ENCODE results near the gene NUP37. TPM values are rescaled to one million over a fixed set of nuclear protein-coding genes. Genes with fewer than 3 reads are reported as not detected.

NUP37 gene
- total and polyA plus RNA-seq, 9 of the 15 experiments (the other 6 are each of a cell fraction or from before 2014, with no cell fraction given) = 72.2 to 429 (median 170) TPM

GRCh38 chr12:102061560-102062418 lies 58.1 kb downstream of the NUP37 start, which contains the start of gene WASHC3 (continued):
- TF ChIP-seq, protein P1, sequence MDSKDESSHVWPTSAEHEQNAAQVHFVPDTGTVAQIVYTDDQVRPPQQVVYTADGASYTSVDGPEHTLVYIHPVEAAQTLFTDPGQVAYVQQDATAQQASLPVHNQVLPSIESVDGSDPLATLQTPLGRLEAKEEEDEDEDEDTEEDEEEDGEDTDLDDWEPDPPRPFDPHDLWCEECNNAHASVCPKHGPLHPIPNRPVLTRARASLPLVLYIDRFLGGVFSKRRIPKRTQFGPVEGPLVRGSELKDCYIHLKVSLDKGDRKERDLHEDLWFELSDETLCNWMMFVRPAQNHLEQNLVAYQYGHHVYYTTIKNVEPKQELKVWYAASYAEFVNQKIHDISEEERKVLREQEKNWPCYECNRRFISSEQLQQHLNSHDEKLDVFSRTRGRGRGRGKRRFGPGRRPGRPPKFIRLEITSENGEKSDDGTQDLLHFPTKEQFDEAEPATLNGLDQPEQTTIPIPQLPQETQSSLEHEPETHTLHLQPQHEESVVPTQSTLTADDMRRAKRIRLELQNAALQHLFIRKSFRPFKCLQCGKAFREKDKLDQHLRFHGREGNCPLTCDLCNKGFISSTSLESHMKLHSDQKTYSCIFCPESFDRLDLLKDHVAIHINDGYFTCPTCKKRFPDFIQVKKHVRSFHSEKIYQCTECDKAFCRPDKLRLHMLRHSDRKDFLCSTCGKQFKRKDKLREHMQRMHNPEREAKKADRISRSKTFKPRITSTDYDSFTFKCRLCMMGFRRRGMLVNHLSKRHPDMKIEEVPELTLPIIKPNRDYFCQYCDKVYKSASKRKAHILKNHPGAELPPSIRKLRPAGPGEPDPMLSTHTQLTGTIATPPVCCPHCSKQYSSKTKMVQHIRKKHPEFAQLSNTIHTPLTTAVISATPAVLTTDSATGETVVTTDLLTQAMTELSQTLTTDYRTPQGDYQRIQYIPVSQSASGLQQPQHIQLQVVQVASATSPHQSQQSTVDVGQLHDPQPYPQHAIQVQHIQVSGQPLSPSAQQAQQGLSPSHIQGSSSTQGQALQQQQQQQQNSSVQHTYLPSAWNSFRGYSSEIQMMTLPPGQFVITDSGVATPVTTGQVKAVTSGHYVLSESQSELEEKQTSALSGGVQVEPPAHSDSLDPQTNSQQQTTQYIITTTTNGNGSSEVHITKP (IDR thresholded peaks at IDR 0.05; ENCODE audit: partially characterized antibody) = peak; percentile 90
- TF ChIP-seq HDAC1 (IDR thresholded peaks at IDR 0.05) = peak in 1 of 2 experiments; percentile 71; a peak in 2 of 4 replicates
- peak; percentile 23; the same call in 1 of the 2 replicates for TF ChIP-seq CREB3L1 (IDR thresholded peaks at IDR 0.05; ENCODE audit: borderline replicate concordance, low read depth)
- TF ChIP-seq, protein P2, sequence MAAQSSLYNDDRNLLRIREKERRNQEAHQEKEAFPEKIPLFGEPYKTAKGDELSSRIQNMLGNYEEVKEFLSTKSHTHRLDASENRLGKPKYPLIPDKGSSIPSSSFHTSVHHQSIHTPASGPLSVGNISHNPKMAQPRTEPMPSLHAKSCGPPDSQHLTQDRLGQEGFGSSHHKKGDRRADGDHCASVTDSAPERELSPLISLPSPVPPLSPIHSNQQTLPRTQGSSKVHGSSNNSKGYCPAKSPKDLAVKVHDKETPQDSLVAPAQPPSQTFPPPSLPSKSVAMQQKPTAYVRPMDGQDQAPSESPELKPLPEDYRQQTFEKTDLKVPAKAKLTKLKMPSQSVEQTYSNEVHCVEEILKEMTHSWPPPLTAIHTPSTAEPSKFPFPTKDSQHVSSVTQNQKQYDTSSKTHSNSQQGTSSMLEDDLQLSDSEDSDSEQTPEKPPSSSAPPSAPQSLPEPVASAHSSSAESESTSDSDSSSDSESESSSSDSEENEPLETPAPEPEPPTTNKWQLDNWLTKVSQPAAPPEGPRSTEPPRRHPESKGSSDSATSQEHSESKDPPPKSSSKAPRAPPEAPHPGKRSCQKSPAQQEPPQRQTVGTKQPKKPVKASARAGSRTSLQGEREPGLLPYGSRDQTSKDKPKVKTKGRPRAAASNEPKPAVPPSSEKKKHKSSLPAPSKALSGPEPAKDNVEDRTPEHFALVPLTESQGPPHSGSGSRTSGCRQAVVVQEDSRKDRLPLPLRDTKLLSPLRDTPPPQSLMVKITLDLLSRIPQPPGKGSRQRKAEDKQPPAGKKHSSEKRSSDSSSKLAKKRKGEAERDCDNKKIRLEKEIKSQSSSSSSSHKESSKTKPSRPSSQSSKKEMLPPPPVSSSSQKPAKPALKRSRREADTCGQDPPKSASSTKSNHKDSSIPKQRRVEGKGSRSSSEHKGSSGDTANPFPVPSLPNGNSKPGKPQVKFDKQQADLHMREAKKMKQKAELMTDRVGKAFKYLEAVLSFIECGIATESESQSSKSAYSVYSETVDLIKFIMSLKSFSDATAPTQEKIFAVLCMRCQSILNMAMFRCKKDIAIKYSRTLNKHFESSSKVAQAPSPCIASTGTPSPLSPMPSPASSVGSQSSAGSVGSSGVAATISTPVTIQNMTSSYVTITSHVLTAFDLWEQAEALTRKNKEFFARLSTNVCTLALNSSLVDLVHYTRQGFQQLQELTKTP (IDR thresholded peaks at IDR 0.05; ENCODE audit: low read depth in 1 of 2, partially characterized antibody in 2 of 2) = peak; percentile 31 to 79
- TF ChIP-seq E2F6 (IDR thresholded peaks at IDR 0.05; ENCODE audit: borderline replicate concordance in 1 of 2, extremely low read depth in 1 of 2, insufficient read depth in 1 of 2, insufficient read length in 1 of 2, low read depth in 1 of 2, low read length in 1 of 2, poor library complexity in 1 of 2, severe bottlenecking in 1 of 2) = peak in 1 of 2 experiments; percentile 32
- TF ChIP-seq PPARD (CRISPR knock-in tag; IDR thresholded peaks at IDR 0.05) = no peak
- TF ChIP-seq ATF7 (IDR thresholded peaks at IDR 0.05) = peak; percentile 96
- no peak for TF ChIP-seq ZNF282 (CRISPR knock-in tag; IDR thresholded peaks at IDR 0.05)
